ENCODE measurements around the gene SIK3.

GRCh38 chr11:116938471-116939070 lies 159.7 kb downstream of the SIK3 start:
- TF ChIP-seq CTCF (IDR thresholded peaks at IDR 0.05; ENCODE audit: low read depth, low read length) (no peak), POLR2A (IDR thresholded peaks at IDR 0.05; ENCODE audit: extremely low read depth, insufficient read length) (no peak), MYC (IDR thresholded peaks at IDR 0.05; ENCODE audit: low read depth, low read length) (no peak), MAX (IDR thresholded peaks at IDR 0.05; ENCODE audit: low read depth, low read length) (no peak)
